Hematopoietic multipotent progenitor cell (in vitro differentiated cells): ENCODE results near the gene KIRREL3. TPM values are rescaled to one million over a fixed set of nuclear protein-coding genes. Genes with fewer than 3 reads are reported as not detected.

Experiments
- DNase-seq, 3 donors: peaks; one replicate each; pipeline ENCODE4 v3.0.0-alpha.2; 2011 to 2015; ENCODE audit warnings: low read depth in 2 of 3, low spot score in 2 of 3
- total RNA-seq: library from RNA; depleted of rRNA; stranded (reverse); fragments of >200 nt; gene quantifications from one replicate; pipeline ENCODE4 v1.2.3, GENCODE V29; 2012

Gene KIRREL3
- total RNA-seq, 1 donor, result not detected

GRCh38 chr11:126523441-126524205 lies 476.9 kb downstream of the KIRREL3 start:
- no peak for DNase-seq

- DNase-seq, result no peak
Observed at GRCh38 chr11:126522606-126523005, 478.0 kb downstream of the KIRREL3 start.

- no peak for DNase-seq
Observed at GRCh38 chr11:126522152-126522551, 478.4 kb downstream of the KIRREL3 start.

- DNase-seq, result no peak
Observed at GRCh38 chr11:126521196-126521595, 479.4 kb downstream of the KIRREL3 start.

GRCh38 chr11:126519764-126520734 lies 480.5 kb downstream of the KIRREL3 start:
- no peak for DNase-seq

GRCh38 chr11:126518972-126519690 lies 481.4 kb downstream of the KIRREL3 start:
- no peak for DNase-seq

- DNase-seq, result no peak
Observed at GRCh38 chr11:126518071-126518971, 482.2 kb downstream of the KIRREL3 start.

- no peak for DNase-seq
Observed at GRCh38 chr11:126515501-126515900, 485.1 kb downstream of the KIRREL3 start.

- DNase-seq, result no peak
Observed at GRCh38 chr11:126514061-126514693, 486.4 kb downstream of the KIRREL3 start.

- DNase-seq, result no peak
Observed at GRCh38 chr11:126512741-126513715, 487.5 kb downstream of the KIRREL3 start.

- DNase-seq, result no peak
Observed at GRCh38 chr11:126512251-126512650, 488.3 kb downstream of the KIRREL3 start.

- no peak for DNase-seq
Observed at GRCh38 chr11:126511475-126512115, 489.0 kb downstream of the KIRREL3 start.

- DNase-seq, result no peak
Observed at GRCh38 chr11:126510621-126511370, 489.8 kb downstream of the KIRREL3 start.

GRCh38 chr11:126507646-126508045 lies 492.9 kb downstream of the KIRREL3 start:
- DNase-seq, result no peak

- no peak for DNase-seq
Observed at GRCh38 chr11:126506789-126507188, 493.8 kb downstream of the KIRREL3 start.

GRCh38 chr11:126502982-126503381 lies 497.6 kb downstream of the KIRREL3 start:
- no peak for DNase-seq

- DNase-seq, result no peak
Observed at GRCh38 chr11:126502159-126502558, 498.4 kb downstream of the KIRREL3 start.
